ENCODE results near the gene IPO4. TPM values are rescaled to one million over a fixed set of nuclear protein-coding genes. Genes with fewer than 3 reads are reported as not detected.

The IPO4 gene
- 100 to 1,000 TPM in 1 of 2 experiments, 10 to 100 TPM in 1; 98.4 to 102 TPM for total RNA-seq

GRCh38 chr14:24188251-24189058 is at the start of gene IPO4:
Gene IPO4, minus strand, starts transcription at chr14:24188816. Its CDS starts 29 bp downstream, at chr14:24188787.
- H3K36me3 Mint-ChIP-seq (ENCODE audit: low read depth) = peaks cover 36% of the 10 kb centered on the region
- TF ChIP-seq CTCF (IDR thresholded peaks at IDR 0.05) = no peak

GRCh38 chr14:24238123-24238522 is 49.5 kb upstream of the IPO4 start:
- peaks cover 57% of the 10 kb centered on the region for H3K36me3 Mint-ChIP-seq (ENCODE audit: low read depth)
- no peak overlapping the region for H3K4me3 Mint-ChIP-seq
- H3K9me3 Mint-ChIP-seq = no peaks in the 10 kb centered on the region
- peaks cover 66% of the 10 kb centered on the region for H3K4me1 Mint-ChIP-seq (ENCODE audit: low read depth)
- ChIA-PET POLR2A (interaction anchor here (0.6 to 1.7 kb wide), 7 partner anchors 9 to 128 kb away, joined by 3 to 4 read pairs (median 3); no protein-coding TSS in a partner anchor), CTCF (interaction anchor here (1.0 to 27.8 kb wide), 3 partner anchors 42 to 147 kb away, joined by 3 to 873 read pairs (median 4); partner anchors contain the start of genes CIDEB, DHRS1, LTB4R and LTB4R2)
- no peak for DNase-seq
- intact Hi-C loops (cut with micrococcal nuclease) = no loop called here
- ATAC-seq = no peak
- H3K27me3 Mint-ChIP-seq = no peaks in the 10 kb centered on the region
- peak overlapping the region; percentile 69 for H3K27ac Mint-ChIP-seq
- no peak for TF ChIP-seq CTCF (IDR thresholded peaks at IDR 0.05)

More at GRCh38 chr14:24188251-24189058, at the start of gene IPO4:
- Mint-ChIP-seq H3K9me3 (no peaks in the 10 kb centered on the region), H3K4me1 (ENCODE audit: low read depth) (peaks cover 41% of the 10 kb centered on the region), H3K27ac (peak within 1 kb of the TSS; percentile 85), H3K4me3 (peak within 1 kb of the TSS; percentile 92), H3K27me3 (no peaks in the 10 kb centered on the region)
- ATAC-seq (peak; percentile 95), DNase-seq (peak; percentile 96)
- CTCF ChIA-PET = interaction anchor here (1.0 to 1.4 kb wide), 8 partner anchors 26 to 243 kb away, joined by 3 to 6 read pairs (median 3); partner anchors contain the start of genes CIDEB, IRF9 and MDP1
- intact Hi-C loops (cut with micrococcal nuclease) = no loop called here
- POLR2A ChIA-PET = interaction anchor here (0.8 to 13.4 kb wide), 24 partner anchors 10 to 249 kb away, joined by 3 to 163 read pairs (median 4); partner anchors contain the start of genes CHMP4A, DCAF11, EMC9 and IRF9

- no peak for ATAC-seq
- intact Hi-C loops (cut with micrococcal nuclease) = no loop called here
- Mint-ChIP-seq H3K36me3 (ENCODE audit: low read depth) (peaks cover 57% of the 10 kb centered on the region), H3K9me3 (no peaks in the 10 kb centered on the region), H3K4me3 (no peak overlapping the region), H3K4me1 (ENCODE audit: low read depth) (peaks cover 64% of the 10 kb centered on the region), H3K27me3 (no peaks in the 10 kb centered on the region), H3K27ac (peak overlapping the region; percentile 69)
- no peak for TF ChIP-seq CTCF (IDR thresholded peaks at IDR 0.05)
- ChIA-PET POLR2A (interaction anchor here (0.6 to 1.5 kb wide), 5 partner anchors 9 to 129 kb away, joined by 3 to 4 read pairs (median 3); partner anchors contain the start of gene LTB4R), CTCF (interaction anchor here (1.0 to 27.8 kb wide), 4 partner anchors 36 to 146 kb away, joined by 3 to 873 read pairs (median 4); partner anchors contain the start of genes CIDEB, DHRS1, LTB4R and LTB4R2)
- DNase-seq = no peak
Observed at GRCh38 chr14:24237463-24237955, 48.9 kb upstream of the IPO4 start.

- Mint-ChIP-seq H3K4me3 (no peak overlapping the region), H3K27ac (peak overlapping the region; percentile 9), H3K27me3 (no peaks in the 10 kb centered on the region), H3K36me3 (ENCODE audit: low read depth) (peaks cover 57% of the 10 kb centered on the region), H3K9me3 (no peaks in the 10 kb centered on the region), H3K4me1 (ENCODE audit: low read depth) (peaks cover 64% of the 10 kb centered on the region)
- intact Hi-C loops (cut with micrococcal nuclease) = no loop called here
- POLR2A ChIA-PET = interaction anchor here (1.0 to 2.4 kb wide), 4 partner anchors 10 to 75 kb away, joined by 3 to 17 read pairs (median 4); partner anchors contain the start of genes CHMP4A and LTB4R
- TF ChIP-seq CTCF (IDR thresholded peaks at IDR 0.05) = no peak
- ATAC-seq (no peak), DNase-seq (no peak)
- CTCF ChIA-PET = interaction anchor here (1.0 to 27.8 kb wide), 5 partner anchors 21 to 146 kb away, joined by 3 to 873 read pairs (median 4); partner anchors contain the start of genes CIDEB, DHRS1, LTB4R and LTB4R2
Observed at GRCh38 chr14:24236689-24237462, 48.3 kb upstream of the IPO4 start.

All from activated CD8-positive, alpha-beta T cell treated with anti-CD3 and anti-CD28 coated beads for 36 hours (primary cell).